HG03439 (cell line): ENCODE results near the gene STXBP3.
A peak's percentile ranks its signal among the peaks of the same experiment; 100 is the strongest.
"Not testable (repeated sequence)": the region's sequence is repeated elsewhere in the genome, so short reads cannot be mapped to it uniquely, and the experiment has no call there.

Source experiments
- ATAC-seq: cut with Tn5 transposase; IDR thresholded peaks from one replicate; pipeline ENCODE4 v1.9.1; 2021; ENCODE audit warnings: mild to moderate bottlenecking, moderate library complexity; ENCODE audit not compliant: unreplicated experiment

STXBP3 gene

GRCh38 chr1:108729481-108729880, 17.0 kb upstream of the STXBP3 start:
- ATAC-seq, result no peak

GRCh38 chr1:108732398-108732797, 14.1 kb upstream of the STXBP3 start:
- ATAC-seq, result no peak

GRCh38 chr1:108734171-108734865, 12.2 kb upstream of the STXBP3 start:
- no peak for ATAC-seq

DNA sequence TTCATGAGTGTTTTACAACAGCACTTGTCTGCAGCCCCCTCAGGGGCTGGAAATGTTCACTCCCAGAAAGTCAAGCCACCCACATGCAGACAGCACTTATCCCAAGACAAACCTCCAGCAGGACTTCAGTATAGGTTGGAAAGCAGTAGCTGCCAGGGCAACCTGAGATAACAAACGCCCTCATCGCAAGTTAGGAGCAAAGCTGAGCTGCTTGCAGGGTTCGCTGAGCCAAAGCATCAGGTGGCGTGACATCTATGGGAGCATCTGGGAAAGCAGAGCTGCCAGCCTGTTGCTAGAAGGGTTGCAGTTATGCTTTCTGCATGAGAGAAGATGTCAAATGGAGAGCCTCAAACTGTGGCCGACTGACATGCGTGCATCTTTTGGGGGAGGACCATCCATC, 4.2 kb upstream of the STXBP3 start:
- ATAC-seq, result no peak

- ATAC-seq, result no peak
Measured at GRCh38 chr1:108745980-108746381, 493 bp upstream of the STXBP3 start.

DNA sequence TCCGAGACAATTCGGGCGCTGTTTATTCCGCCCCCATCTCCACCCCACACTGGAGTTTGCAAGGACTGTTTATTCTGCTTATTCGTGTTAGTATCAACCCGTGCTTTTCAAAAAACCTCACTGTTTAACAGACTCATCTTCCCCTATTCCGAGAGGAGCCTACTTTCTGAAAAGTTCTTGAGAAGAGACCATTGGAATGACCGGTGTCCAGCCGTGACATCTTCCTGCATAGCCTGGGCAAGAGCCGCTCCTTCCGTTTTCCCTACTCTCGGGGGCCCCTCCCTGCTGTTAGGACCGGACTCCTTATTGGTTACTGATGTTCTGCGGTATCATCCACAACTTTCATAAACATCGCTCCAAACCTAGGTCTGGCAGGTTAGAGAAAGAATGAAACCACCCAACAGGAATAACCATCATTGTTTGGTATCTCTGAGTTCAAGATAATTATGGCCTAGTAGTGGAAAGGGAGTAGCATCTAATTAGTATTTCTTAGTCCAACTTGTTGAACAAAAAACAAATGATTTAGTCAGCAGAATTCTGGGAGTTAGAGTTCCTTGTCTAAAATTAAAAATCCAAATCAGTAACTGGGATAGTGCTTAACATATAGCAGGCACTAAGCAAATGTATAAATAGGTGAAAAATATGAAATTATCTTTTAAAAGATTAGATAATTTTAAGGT, 837 bp downstream of the STXBP3 start:
- ATAC-seq, result peak; percentile 17

- no peak for ATAC-seq
Measured at GRCh38 chr1:108747898-108748297, 1.4 kb downstream of the STXBP3 start.

- no peak for ATAC-seq
Measured at GRCh38 chr1:108749081-108749480, 2.6 kb downstream of the STXBP3 start.

DNA sequence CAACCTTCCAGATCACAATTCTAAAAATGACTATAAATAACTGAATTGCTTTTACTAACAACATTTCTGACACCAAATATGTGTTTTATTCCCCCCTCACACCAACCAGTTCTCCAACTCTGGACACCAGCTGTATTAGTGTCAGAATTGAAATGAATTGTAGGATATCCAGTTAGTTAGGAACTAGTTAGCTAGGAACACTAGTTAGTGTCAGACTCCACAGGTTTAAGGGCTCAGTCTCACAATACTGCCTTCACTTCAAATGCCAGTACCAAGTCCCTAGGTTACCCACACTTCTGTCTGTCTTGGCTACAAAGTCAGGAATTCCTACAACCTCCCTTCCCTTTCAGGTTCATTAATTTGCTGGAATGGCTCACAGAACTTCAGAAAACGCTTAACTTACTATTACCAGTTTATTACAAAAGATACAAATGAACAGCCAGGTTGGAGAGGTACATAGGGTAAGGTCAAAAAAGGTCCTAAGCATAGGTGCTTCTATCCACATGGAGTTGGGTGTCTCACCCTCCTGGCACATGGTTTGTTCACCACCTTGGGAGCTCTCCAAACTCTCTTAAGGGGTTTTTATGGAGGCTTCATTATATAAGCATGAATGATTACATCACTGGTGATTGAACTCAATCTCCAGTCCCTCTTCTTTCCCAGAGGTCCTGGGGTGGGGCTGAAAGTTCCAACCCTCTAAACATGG, 4.2 kb downstream of the STXBP3 start:
- ATAC-seq, result no peak

DNA sequence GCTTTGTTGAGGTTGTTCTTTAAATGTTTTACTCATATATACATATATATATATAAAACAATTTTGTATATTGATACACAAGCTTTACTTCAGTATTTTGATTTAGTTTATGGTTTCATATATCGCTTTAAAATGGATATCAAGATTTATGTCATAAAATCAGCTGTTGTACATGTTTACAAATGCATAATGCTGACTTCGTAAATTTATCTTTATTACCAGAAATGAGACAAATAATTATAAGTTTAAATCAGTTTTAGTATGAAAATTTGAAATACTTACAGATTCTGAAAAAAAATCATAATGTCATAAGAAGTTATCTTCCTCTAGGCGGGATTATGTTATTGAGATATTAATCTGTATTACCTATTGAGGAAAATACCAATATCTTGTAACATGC, 6.9 kb downstream of the STXBP3 start:
- ATAC-seq, result no peak

DNA sequence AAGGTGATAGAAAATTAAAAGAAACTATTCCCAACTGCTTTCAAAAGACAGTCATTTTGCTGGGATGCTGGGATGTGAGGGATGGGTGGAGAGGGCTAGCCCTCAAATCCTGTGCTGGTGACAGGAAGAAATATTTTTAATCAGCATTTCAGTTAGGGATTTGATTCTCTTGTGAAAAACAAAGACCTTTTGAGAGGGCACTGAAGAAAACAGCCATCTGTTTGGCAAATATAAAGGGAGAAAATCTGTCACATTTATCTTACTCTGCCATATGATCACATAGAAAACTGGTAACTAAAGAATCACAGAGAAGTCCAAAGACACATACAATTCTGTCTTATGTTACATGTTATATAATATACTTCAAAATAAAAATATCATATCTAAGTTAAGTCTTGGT, 12.3 kb downstream of the STXBP3 start:
- no peak for ATAC-seq

DNA sequence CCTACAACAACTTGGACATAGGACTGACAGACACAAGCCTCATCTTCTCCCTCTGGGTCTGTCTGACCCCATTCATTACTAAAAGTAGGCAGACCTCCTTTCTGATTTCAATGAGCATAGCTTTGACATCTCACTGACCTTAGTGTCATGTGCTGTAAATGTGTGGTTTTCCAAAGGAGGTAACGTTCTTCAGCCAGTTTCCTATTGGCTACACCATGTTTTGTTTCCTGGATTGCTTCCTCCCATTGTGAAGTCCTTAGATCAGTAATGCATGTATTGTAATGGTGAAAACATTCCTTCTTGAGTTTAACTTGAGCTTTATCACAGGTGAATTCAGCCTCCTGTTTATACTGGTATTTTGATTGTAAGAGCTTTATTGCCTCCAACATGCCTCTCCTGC, 20.6 kb downstream of the STXBP3 start:
- no peak for ATAC-seq

GRCh38 chr1:108767708-108768107, 21.2 kb downstream of the STXBP3 start:
- ATAC-seq, result no peak

- no peak for ATAC-seq
Measured at GRCh38 chr1:108777839-108778238, 31.4 kb downstream of the STXBP3 start.

DNA sequence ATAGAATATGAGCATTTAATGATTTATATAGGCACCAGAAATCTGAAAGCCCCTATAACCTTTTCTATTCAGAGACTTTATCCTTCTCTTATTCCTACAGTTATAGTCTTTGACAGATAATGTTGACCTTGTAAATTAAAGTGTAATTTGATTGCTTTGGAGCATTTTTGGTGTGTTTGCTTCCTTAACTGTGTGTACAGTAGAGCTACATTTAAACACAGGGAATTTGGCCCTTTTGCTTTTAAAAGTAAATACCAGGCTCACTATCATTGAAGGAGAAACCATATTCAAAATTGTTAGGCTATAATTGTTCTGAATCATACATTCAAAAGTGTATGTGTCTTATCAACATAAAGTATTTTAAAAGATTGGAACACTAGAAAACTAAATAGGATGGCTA, 33.0 kb downstream of the STXBP3 start:
- no peak for ATAC-seq

- no peak for ATAC-seq
Measured at GRCh38 chr1:108780937-108781574, 34.6 kb downstream of the STXBP3 start.

DNA sequence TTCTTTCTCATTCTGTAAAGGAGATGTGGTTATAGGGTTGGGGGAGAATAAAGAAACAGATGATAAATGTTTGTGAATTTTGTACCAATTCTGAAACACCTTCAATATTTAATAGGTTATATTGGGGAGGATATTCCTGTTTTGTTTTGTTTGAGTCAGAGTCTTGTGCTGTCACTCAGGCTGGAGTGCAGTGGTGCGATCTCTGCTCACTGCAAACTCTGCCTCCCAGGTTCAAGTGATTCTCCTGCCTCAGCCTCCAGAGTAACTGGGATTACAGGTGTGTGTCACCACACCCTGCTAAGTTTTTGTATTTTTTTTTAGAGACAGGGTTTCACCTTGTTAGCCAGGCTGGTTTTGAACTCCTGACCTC, 35.1 kb downstream of the STXBP3 start:
- not testable (repeated sequence) for ATAC-seq

DNA sequence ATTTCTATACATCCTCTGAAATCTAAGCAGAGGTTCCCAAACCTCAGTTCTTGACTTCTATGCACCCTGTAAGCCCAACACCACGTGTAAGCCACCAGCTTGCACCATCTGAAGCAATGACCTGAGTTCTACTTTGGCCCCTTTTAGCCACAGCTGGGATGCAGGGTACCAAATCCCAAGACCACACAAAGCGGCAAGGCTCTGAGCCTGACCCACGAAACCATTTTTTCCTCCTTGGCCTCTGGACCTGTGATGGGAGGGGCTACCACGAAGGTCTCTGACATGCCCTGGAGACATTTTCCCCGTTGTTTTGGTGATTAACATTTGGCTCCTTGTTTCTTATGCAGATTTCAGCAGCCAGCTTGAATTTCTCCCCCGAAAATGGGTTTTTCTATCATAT, 38.8 kb downstream of the STXBP3 start:
- ATAC-seq, result no peak

GRCh38 chr1:108785880-108786279, 39.4 kb downstream of the STXBP3 start:
- ATAC-seq, result no peak

- no peak for ATAC-seq
Measured at GRCh38 chr1:108791790-108792189, 45.3 kb downstream of the STXBP3 start.

GRCh38 chr1:108792420-108792819, 45.9 kb downstream of the STXBP3 start:
- no peak for ATAC-seq

- ATAC-seq, result no peak
Measured at GRCh38 chr1:108799001-108799400, 52.5 kb downstream of the STXBP3 start.
